Breast epithelium (tissue), 3 donors: Measurements from ENCODE around the gene RALGDS.

Experiments
- CTCF ChIP-seq, 3 donors: fragments of 450-650 bp; IDR thresholded peaks; one replicate each; pipeline ENCODE4 v1.5.1; 2016 to 2017; ENCODE audit warnings: antibody characterized with exemption in 3 of 3, mild to moderate bottlenecking in 3 of 3, moderate library complexity in 3 of 3
- POLR2AphosphoS5 ChIP-seq, 3 donors: sonication (generic); formaldehyde crosslinking; IDR thresholded peaks; one replicate each; pipeline ENCODE4 v1.6.1; 2017; ENCODE audit warnings: antibody characterized with exemption in 3 of 3

- TF ChIP-seq POLR2AphosphoS5 (IDR thresholded peaks at IDR 0.05) (peak; percentile 80 to 90 (median 81)), CTCF (IDR thresholded peaks at IDR 0.05) (peak; percentile 22 to 65 (median 48))
Observed at GRCh38 chr9:133149130-133150015, 28.3 kb upstream of the RALGDS start.
